ENCODE data around the gene UBASH3B. TPM values are rescaled to one million over a fixed set of nuclear protein-coding genes. Genes with fewer than 3 reads are reported as not detected.
"Not testable (repeated sequence)": the region's sequence is repeated elsewhere in the genome, so short reads cannot be mapped to it uniquely, and the experiment has no call there.

UBASH3B gene
- total RNA-seq, 5 donors from 2014 or later (not counting 1 experiment from before 2014, with no cell fraction given) = 29.7 to 44.0 (median 36.8) TPM

GRCh38 chr11:122853971-122854446, 198.5 kb downstream of the UBASH3B start:
- Histone ChIP-seq H3K4me1 (ENCODE audit: control insufficient read depth in 1 of 2, extremely low read depth in 1 of 2, insufficient read depth in 2 of 2, low read length in 2 of 2) (peaks cover 15 to 53% of the 10 kb centered on the region in 2 experiments), H3K27ac (ENCODE audit: low read length) (peak overlapping the region; percentile 13), H3K27me3 (replicated peaks in 1 of 2; ENCODE audit: control insufficient read depth in 2 of 2, extremely low read depth in 1 of 2, insufficient read depth in 2 of 2, low read length in 1 of 2) (no peaks in the 10 kb centered on the region), H3K9me3 (no peaks in the 10 kb centered on the region), H3K4me3 (ENCODE audit: control insufficient read depth in 1 of 2, extremely low read depth in 1 of 2, low read length in 1 of 2) (no peak overlapping the region), H3K36me3 (ENCODE audit: control insufficient read depth in 2 of 2, extremely low read depth in 1 of 2, insufficient read depth in 1 of 2, low read length in 1 of 2) (peaks cover 0 to 30% of the 10 kb centered on the region in 2 donors)
- Mint-ChIP-seq H3K4me3 (no peak overlapping the region), H3K4me1 (peaks cover 39 to 52% (median 47%) of the 10 kb centered on the region in 3 donors), H3K36me3 (no peaks in the 10 kb centered on the region), H3K27me3 (no peaks in the 10 kb centered on the region), H3K9me3 (no peaks in the 10 kb centered on the region), H3K27ac (no peak overlapping the region)
- POLR2A ChIA-PET = interaction anchor here (0.5 to 4.2 kb wide), 3 partner anchors 12 to 62 kb away, joined by 3 to 29 read pairs (median 4); partner anchors contain the start of gene CRTAM (in 1 of the 2)
- CTCF ChIA-PET = interaction anchor here (0.6 to 5.8 kb wide), 31 partner anchors 8 to 255 kb away, joined by 3 to 128 read pairs (median 6); partner anchors contain the start of gene CRTAM (in 2 of the 2)
- DNase-seq = peak in 24 of 35 experiments; percentile 6 to 84 (median 42)
- WGBS (ENCODE audit: insufficient coverage) = no CpG with 5 or more reads among the region's 3 CpGs
- ATAC-seq (replicated peaks in 1 of 4) = no peak

- no peak for DNase-seq
- H3K4me3 Mint-ChIP-seq = no peak overlapping the region
- CTCF ChIA-PET = interaction anchor here (0.5 to 1.4 kb wide), 7 partner anchors 8 to 604 kb away, joined by 3 to 4 read pairs (median 3); no protein-coding TSS in a partner anchor
- peaks cover 0 to 3% (median 3%) of the 10 kb centered on the region in 3 donors for H3K4me1 Mint-ChIP-seq
- Histone ChIP-seq H3K4me1 (ENCODE audit: control insufficient read depth in 1 of 2, extremely low read depth in 1 of 2, insufficient read depth in 2 of 2, low read length in 2 of 2) (peaks cover 0 to 3% of the 10 kb centered on the region in 2 experiments), H3K4me3 (ENCODE audit: control insufficient read depth in 1 of 2, extremely low read depth in 1 of 2, low read length in 1 of 2) (no peak overlapping the region), H3K27ac (ENCODE audit: low read length) (no peak overlapping the region), H3K36me3 (ENCODE audit: control insufficient read depth in 2 of 2, extremely low read depth in 1 of 2, insufficient read depth in 1 of 2, low read length in 1 of 2) (peaks cover 9 to 51% of the 10 kb centered on the region in 2 donors), H3K27me3 (replicated peaks in 1 of 2; ENCODE audit: control insufficient read depth in 2 of 2, extremely low read depth in 1 of 2, insufficient read depth in 2 of 2, low read length in 1 of 2) (no peaks in the 10 kb centered on the region), H3K9me3 (no peaks in the 10 kb centered on the region)
- no peak for ATAC-seq (replicated peaks in 1 of 4)
- no peaks in the 10 kb centered on the region for H3K36me3 Mint-ChIP-seq
- H3K27ac Mint-ChIP-seq = no peak overlapping the region
- POLR2A ChIA-PET = no interaction called here
- no peaks in the 10 kb centered on the region for H3K9me3 Mint-ChIP-seq
- WGBS (ENCODE audit: insufficient coverage) = no CpG with 5 or more reads among the region's 3 CpGs
- peaks cover 0 to 7% of the 10 kb centered on the region in 2 donors for H3K27me3 Mint-ChIP-seq
These were observed 206.1 kb downstream of the UBASH3B start for GRCh38 chr11:122861631-122862030.

- H3K27ac ChIP-seq (ENCODE audit: low read length) = no peak overlapping the region
- H3K4me3 ChIP-seq (ENCODE audit: control insufficient read depth in 1 of 2, extremely low read depth in 1 of 2, low read length in 1 of 2) = no peak overlapping the region
- Mint-ChIP-seq H3K9me3 (no peaks in the 10 kb centered on the region), H3K4me1 (no peaks in the 10 kb centered on the region), H3K27me3 (peaks cover 0 to 7% of the 10 kb centered on the region in 2 donors), H3K27ac (no peak overlapping the region), H3K4me3 (no peak overlapping the region), H3K36me3 (no peaks in the 10 kb centered on the region)
- H3K4me1 ChIP-seq (ENCODE audit: control insufficient read depth in 1 of 2, extremely low read depth in 1 of 2, insufficient read depth in 2 of 2, low read length in 2 of 2) = peaks cover 0 to 1% of the 10 kb centered on the region in 2 experiments
- no peak for DNase-seq
- ChIA-PET CTCF (interaction anchor here (0.5 to 1.4 kb wide), 7 partner anchors 8 to 604 kb away, joined by 3 to 4 read pairs (median 3); no protein-coding TSS in a partner anchor), POLR2A (no interaction called here)
- peaks cover 9 to 53% of the 10 kb centered on the region in 2 donors for H3K36me3 ChIP-seq (ENCODE audit: control insufficient read depth in 2 of 2, extremely low read depth in 1 of 2, insufficient read depth in 1 of 2, low read length in 1 of 2)
- no peak for ATAC-seq (replicated peaks in 1 of 4)
- H3K27me3 ChIP-seq (replicated peaks in 1 of 2; ENCODE audit: control insufficient read depth in 2 of 2, extremely low read depth in 1 of 2, insufficient read depth in 2 of 2, low read length in 1 of 2) = no peaks in the 10 kb centered on the region
- no CpG with 5 or more reads among the region's 1 CpG for WGBS (ENCODE audit: insufficient coverage)
- H3K9me3 ChIP-seq = no peaks in the 10 kb centered on the region
These were observed 206.6 kb downstream of the UBASH3B start for GRCh38 chr11:122862091-122862490.

GRCh38 chr11:122863154-122863553, 207.6 kb downstream of the UBASH3B start:
- CTCF ChIA-PET = interaction anchor here (0.6 to 2.3 kb wide), 21 partner anchors 8 to 384 kb away, joined by 3 to 26 read pairs (median 4); no protein-coding TSS in a partner anchor
- H3K36me3 ChIP-seq (ENCODE audit: control insufficient read depth in 2 of 2, extremely low read depth in 1 of 2, insufficient read depth in 1 of 2, low read length in 1 of 2) = peaks cover 13 to 55% of the 10 kb centered on the region in 2 donors
- not testable (repeated sequence) for H3K9me3 Mint-ChIP-seq; ATAC-seq (replicated peaks in 1 of 4); H3K4me1 Mint-ChIP-seq; H3K9me3 ChIP-seq; DNase-seq; H3K27ac Mint-ChIP-seq; H3K36me3 Mint-ChIP-seq; H3K4me3 ChIP-seq (ENCODE audit: control insufficient read depth in 1 of 2, extremely low read depth in 1 of 2, low read length in 1 of 2); H3K27me3 Mint-ChIP-seq; H3K27me3 ChIP-seq (replicated peaks in 1 of 2; ENCODE audit: control insufficient read depth in 2 of 2, extremely low read depth in 1 of 2, insufficient read depth in 2 of 2, low read length in 1 of 2); H3K4me1 ChIP-seq (ENCODE audit: control insufficient read depth in 1 of 2, extremely low read depth in 1 of 2, insufficient read depth in 2 of 2, low read length in 2 of 2); H3K27ac ChIP-seq (ENCODE audit: low read length); H3K4me3 Mint-ChIP-seq
- POLR2A ChIA-PET = interaction anchor here (0.6 to 1.9 kb wide), 4 partner anchors 167 to 807 kb away, joined by 3 to 8 read pairs (median 3); no protein-coding TSS in a partner anchor
- no CpG with 5 or more reads among the region's 1 CpG for WGBS (ENCODE audit: insufficient coverage)

GRCh38 chr11:122863704-122864326, 208.3 kb downstream of the UBASH3B start:
- Histone ChIP-seq H3K27ac (ENCODE audit: low read length) (no peak overlapping the region), H3K4me3 (ENCODE audit: control insufficient read depth in 1 of 2, extremely low read depth in 1 of 2, low read length in 1 of 2) (no peak overlapping the region), H3K4me1 (ENCODE audit: control insufficient read depth in 1 of 2, extremely low read depth in 1 of 2, insufficient read depth in 2 of 2, low read length in 2 of 2) (no peaks in the 10 kb centered on the region), H3K36me3 (ENCODE audit: control insufficient read depth in 2 of 2, extremely low read depth in 1 of 2, insufficient read depth in 1 of 2, low read length in 1 of 2) (peaks cover 13 to 53% of the 10 kb centered on the region in 2 donors), H3K27me3 (replicated peaks in 1 of 2; ENCODE audit: control insufficient read depth in 2 of 2, extremely low read depth in 1 of 2, insufficient read depth in 2 of 2, low read length in 1 of 2) (no peaks in the 10 kb centered on the region), H3K9me3 (no peaks in the 10 kb centered on the region)
- CTCF ChIA-PET = interaction anchor here (0.6 to 2.3 kb wide), 25 partner anchors 9 to 383 kb away, joined by 3 to 26 read pairs (median 4); no protein-coding TSS in a partner anchor
- Mint-ChIP-seq H3K27me3 (peaks cover 0 to 7% of the 10 kb centered on the region in 2 donors), H3K27ac (no peak overlapping the region), H3K4me1 (no peaks in the 10 kb centered on the region), H3K9me3 (no peaks in the 10 kb centered on the region), H3K4me3 (no peak overlapping the region), H3K36me3 (no peaks in the 10 kb centered on the region)
- WGBS (ENCODE audit: insufficient coverage) = no CpG with 5 or more reads among the region's 7 CpGs
- POLR2A ChIA-PET = interaction anchor here (0.6 to 1.9 kb wide), 3 partner anchors 30 to 193 kb away, joined by 3 to 8 read pairs (median 3); no protein-coding TSS in a partner anchor
- ATAC-seq (replicated peaks in 1 of 4) (no peak), DNase-seq (peak in 21 of 35 experiments; percentile 10 to 61 (median 34))

Data from T-cell (primary cell).